MCF 10A (cell line): ENCODE data around the gene CDC14B. TPM values are rescaled to one million over a fixed set of nuclear protein-coding genes. Genes with fewer than 3 reads are reported as not detected.

Source experiments
- BruUV-seq: library from RNA; stranded (reverse); fragments of 400-500 nt; replicated peaks from 2 replicates; lab custom pipeline; 2021; lab: Mats Ljungman, UMichigan
- CTCF ChIA-PET: fragments of 300-600 bp; sonication (Branson Sonifier 250); formaldehyde crosslinking; extraction: SDS; loops from one replicate; lab custom pipeline; 2021; ENCODE audit warnings: antibody characterized with exemption, inconsistent platforms; lab: Yijun Ruan, JAX
- POLR2A ChIA-PET: fragments of 300-600, 350-650 bp; sonication (Branson Sonifier 250); formaldehyde crosslinking; extraction: SDS; loops from one replicate; lab custom pipeline; 2020; ENCODE audit warnings: antibody characterized with exemption, inconsistent platforms; lab: Yijun Ruan, JAX
- DNase-seq: peaks from one replicate; pipeline ENCODE4 v3.0.0-alpha.2; 2018; ENCODE audit not compliant: unreplicated experiment
- H3K27ac Mint-ChIP-seq: one replicate; pipeline ENCODE4 v1.8.0; 2022; ENCODE audit warnings: mild to moderate bottlenecking, low read depth, mixed read lengths; ENCODE audit not compliant: unreplicated experiment
- H3K27me3 Mint-ChIP-seq: one replicate; pipeline ENCODE4 v1.8.0; 2022; ENCODE audit warnings: mixed read lengths; ENCODE audit not compliant: insufficient read depth, unreplicated experiment
- H3K36me3 Mint-ChIP-seq: one replicate; pipeline ENCODE4 v1.8.0; 2022; ENCODE audit warnings: mild to moderate bottlenecking, moderate library complexity, mixed read lengths; ENCODE audit not compliant: insufficient read depth, unreplicated experiment
- H3K4me1 Mint-ChIP-seq: one replicate; pipeline ENCODE4 v1.8.0; 2022; ENCODE audit warnings: mixed read lengths; ENCODE audit not compliant: insufficient read depth, unreplicated experiment
- H3K4me3 Mint-ChIP-seq: one replicate; pipeline ENCODE4 v1.8.0; 2022; ENCODE audit warnings: mild to moderate bottlenecking, moderate library complexity, mixed read lengths; ENCODE audit not compliant: unreplicated experiment
- H3K9me3 Mint-ChIP-seq: one replicate; pipeline ENCODE4 v1.8.0; 2022; ENCODE audit warnings: mixed read lengths; ENCODE audit not compliant: unreplicated experiment
- intact Hi-C: fragments of 100-400 bp; cut with micrococcal nuclease; formaldehyde crosslinking; loops from 2 replicates; pipeline ENCODE4 v1.14.1; 2022
- total RNA-seq: library from RNA; stranded (reverse); gene quantifications from 2 replicates; pipeline ENCODE4 v1.2.3, GENCODE V29; 2022
- TF ChIP-seq, protein P1 (sequence below): fragments of 200-600 bp; IDR thresholded peaks from one replicate; pipeline ENCODE4 v1.8.0; 2022; ENCODE audit warnings: antibody characterized with exemption, mild to moderate bottlenecking; ENCODE audit not compliant: unreplicated experiment

Gene CDC14B
- total RNA-seq, 1 experiment from 2014 or later, result 7.0 TPM

DNA sequence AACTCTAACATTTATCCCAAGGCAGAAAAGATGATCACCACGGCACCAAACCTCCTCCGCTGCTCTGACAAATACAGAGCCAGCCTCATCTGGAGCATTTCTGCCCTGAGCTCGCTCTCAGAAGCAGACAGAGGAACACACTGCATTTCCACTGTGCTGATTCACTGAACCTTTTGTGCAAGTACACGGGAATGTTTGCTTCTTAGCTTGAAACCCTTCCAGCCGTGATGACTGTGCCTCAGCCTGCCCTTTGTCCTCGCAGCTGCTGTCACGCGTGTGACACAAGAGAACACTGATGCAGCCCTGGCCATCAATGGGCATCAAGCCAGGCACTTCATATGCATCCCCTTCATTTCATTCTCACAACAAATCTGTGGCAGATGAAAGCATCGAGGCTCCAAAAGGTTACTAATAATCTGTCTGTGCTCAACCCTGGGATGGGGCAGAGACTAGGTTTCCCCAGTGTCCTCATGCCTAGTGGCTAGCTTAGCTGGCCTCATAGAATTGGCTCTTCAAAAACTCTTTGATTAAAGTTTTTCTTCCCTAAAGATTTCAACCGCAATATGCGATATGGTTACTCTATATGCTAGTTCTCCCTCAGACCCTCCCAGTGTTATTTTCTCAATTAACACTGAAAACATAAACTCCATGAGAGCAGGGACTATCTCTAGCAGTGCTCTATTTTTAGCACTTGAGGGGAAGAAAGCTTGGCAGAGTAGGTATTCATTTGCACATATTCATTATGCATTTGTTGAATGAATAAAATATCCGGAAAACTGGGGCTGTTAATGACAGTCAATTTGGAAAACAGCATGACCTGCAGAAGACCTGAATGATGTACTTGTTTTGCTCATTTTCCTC lies 7.3 kb downstream of the CDC14B start:
- Mint-ChIP-seq H3K4me3 (peak overlapping the region; percentile 13), H3K27me3 (no peaks in the 10 kb centered on the region), H3K36me3 (no peaks in the 10 kb centered on the region), H3K27ac (peak overlapping the region; percentile 23), H3K4me1 (peaks cover 22% of the 10 kb centered on the region), H3K9me3 (no peaks in the 10 kb centered on the region)
- TF ChIP-seq, protein P1, sequence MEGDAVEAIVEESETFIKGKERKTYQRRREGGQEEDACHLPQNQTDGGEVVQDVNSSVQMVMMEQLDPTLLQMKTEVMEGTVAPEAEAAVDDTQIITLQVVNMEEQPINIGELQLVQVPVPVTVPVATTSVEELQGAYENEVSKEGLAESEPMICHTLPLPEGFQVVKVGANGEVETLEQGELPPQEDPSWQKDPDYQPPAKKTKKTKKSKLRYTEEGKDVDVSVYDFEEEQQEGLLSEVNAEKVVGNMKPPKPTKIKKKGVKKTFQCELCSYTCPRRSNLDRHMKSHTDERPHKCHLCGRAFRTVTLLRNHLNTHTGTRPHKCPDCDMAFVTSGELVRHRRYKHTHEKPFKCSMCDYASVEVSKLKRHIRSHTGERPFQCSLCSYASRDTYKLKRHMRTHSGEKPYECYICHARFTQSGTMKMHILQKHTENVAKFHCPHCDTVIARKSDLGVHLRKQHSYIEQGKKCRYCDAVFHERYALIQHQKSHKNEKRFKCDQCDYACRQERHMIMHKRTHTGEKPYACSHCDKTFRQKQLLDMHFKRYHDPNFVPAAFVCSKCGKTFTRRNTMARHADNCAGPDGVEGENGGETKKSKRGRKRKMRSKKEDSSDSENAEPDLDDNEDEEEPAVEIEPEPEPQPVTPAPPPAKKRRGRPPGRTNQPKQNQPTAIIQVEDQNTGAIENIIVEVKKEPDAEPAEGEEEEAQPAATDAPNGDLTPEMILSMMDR, result no peak
- no TSS peak for BruUV-seq
- DNase-seq, result peak; percentile 62
- intact Hi-C loops, result no loop called here
- ChIA-PET CTCF (interaction anchor here (0.6 to 1.6 kb wide), 5 partner anchors 23 to 247 kb away, joined by 3 to 8 read pairs (median 3); no protein-coding TSS in a partner anchor), POLR2A (interaction anchor here (0.6 to 1.6 kb wide), 10 partner anchors 10 to 1943 kb away, joined by 3 to 12 read pairs (median 4); partner anchors contain the start of genes HABP4 and SLC35D2)

DNA sequence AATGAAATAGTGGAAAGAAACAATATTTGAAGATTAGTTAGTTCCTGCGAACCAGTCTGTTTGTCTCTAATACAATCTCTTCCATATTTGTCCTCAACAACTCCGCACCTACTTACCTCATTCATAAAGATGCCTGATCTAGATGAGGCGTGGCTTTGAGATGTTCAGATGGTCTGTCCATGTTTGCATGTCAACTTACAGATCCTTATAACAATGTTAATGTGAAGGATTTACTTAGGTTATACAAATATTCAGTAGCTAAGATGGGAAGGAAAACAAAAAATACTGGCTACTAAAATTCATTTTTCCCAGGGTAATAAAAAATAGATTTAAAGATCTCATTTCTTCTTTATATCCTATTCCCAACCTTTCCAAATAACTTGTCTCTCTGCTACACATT lies 8.3 kb downstream of the CDC14B start:
- intact Hi-C loops, result no loop called here
- no TSS peak for BruUV-seq
- TF ChIP-seq, protein P1, result no peak
- H3K36me3 Mint-ChIP-seq, result no peaks in the 10 kb centered on the region
- POLR2A ChIA-PET, result interaction anchor here (0.6 to 1.4 kb wide), 5 partner anchors 11 to 759 kb away, joined by 4 to 12 read pairs (median 5); no protein-coding TSS in a partner anchor
- CTCF ChIA-PET, result no interaction called here
- H3K27me3 Mint-ChIP-seq, result no peaks in the 10 kb centered on the region
- peaks cover 22% of the 10 kb centered on the region for H3K4me1 Mint-ChIP-seq
- H3K27ac Mint-ChIP-seq, result peak overlapping the region; percentile 23
- DNase-seq, result no peak
- H3K9me3 Mint-ChIP-seq, result no peaks in the 10 kb centered on the region
- no peak overlapping the region for H3K4me3 Mint-ChIP-seq

DNA sequence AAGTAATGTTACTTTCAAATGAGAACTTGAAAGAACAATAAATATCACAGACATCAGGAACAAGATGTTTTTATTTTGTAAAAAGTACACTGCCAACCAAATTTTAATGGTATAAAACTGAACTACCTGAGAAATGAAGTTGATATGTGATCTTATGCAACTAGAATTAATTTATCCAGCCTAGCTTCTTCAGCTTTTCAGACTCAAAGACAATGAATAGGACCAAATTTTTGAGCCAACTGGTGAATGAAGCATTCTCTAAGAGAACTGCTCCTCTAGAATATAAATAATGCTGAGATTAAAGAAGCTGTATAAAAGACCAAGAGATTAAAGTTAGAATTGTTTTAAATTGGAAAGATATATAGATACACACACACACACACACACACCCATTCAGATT lies 9.9 kb downstream of the CDC14B start:
- ChIA-PET POLR2A (no interaction called here), CTCF (no interaction called here)
- H3K4me1 Mint-ChIP-seq, result peaks cover 16% of the 10 kb centered on the region
- intact Hi-C loops, result no loop called here
- H3K4me3 Mint-ChIP-seq, result no peak overlapping the region
- no peaks in the 10 kb centered on the region for H3K36me3 Mint-ChIP-seq
- BruUV-seq, result no TSS peak
- no peaks in the 10 kb centered on the region for H3K27me3 Mint-ChIP-seq
- no peaks in the 10 kb centered on the region for H3K9me3 Mint-ChIP-seq
- TF ChIP-seq, protein P1, result no peak
- no peak for DNase-seq
- H3K27ac Mint-ChIP-seq, result no peak overlapping the region

DNA sequence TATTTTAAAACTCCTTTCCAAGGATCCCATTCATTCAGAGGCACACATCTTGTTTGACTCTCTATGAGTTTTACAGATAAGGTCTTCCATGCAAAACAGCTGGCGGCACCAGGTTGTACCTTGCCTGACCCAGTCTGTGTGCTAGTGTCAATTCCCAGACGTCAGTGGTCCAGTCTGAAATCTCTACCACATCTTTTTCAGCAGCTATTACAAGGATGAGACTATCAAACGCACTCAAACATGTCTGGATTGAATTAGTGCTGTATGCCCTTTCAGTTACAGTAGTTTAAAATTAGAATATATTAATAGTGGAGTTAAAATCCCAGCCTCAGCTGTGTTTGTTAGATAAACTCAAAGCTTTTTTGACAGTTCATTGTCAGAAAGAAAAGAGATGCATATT lies 11.7 kb downstream of the CDC14B start:
- peaks cover 7% of the 10 kb centered on the region for H3K4me1 Mint-ChIP-seq
- ChIA-PET CTCF (interaction anchor here (1.7 kb wide), 1 partner anchor 10 kb away, joined by 10 read pairs; no protein-coding TSS in a partner anchor), POLR2A (interaction anchor here (1.1 kb wide), 1 partner anchor 47 kb away, joined by 5 read pairs; the partner anchor contains the start of gene PRXL2C)
- H3K27me3 Mint-ChIP-seq, result no peaks in the 10 kb centered on the region
- TF ChIP-seq, protein P1, result no peak
- BruUV-seq, result no TSS peak
- no peaks in the 10 kb centered on the region for H3K36me3 Mint-ChIP-seq
- H3K9me3 Mint-ChIP-seq, result no peaks in the 10 kb centered on the region
- no peak overlapping the region for H3K4me3 Mint-ChIP-seq
- no peak for DNase-seq
- intact Hi-C loops, result no loop called here
- no peak overlapping the region for H3K27ac Mint-ChIP-seq
